ENCODE results near the gene PPP3CA. TPM values are rescaled to one million over a fixed set of nuclear protein-coding genes. Genes with fewer than 3 reads are reported as not detected.

PPP3CA gene
- total and polyA plus RNA-seq, 2 of the 13 experiments (the other 11 are each of a cell fraction or from before 2014, with no cell fraction given): 4.8 to 13.2 TPM

DNA sequence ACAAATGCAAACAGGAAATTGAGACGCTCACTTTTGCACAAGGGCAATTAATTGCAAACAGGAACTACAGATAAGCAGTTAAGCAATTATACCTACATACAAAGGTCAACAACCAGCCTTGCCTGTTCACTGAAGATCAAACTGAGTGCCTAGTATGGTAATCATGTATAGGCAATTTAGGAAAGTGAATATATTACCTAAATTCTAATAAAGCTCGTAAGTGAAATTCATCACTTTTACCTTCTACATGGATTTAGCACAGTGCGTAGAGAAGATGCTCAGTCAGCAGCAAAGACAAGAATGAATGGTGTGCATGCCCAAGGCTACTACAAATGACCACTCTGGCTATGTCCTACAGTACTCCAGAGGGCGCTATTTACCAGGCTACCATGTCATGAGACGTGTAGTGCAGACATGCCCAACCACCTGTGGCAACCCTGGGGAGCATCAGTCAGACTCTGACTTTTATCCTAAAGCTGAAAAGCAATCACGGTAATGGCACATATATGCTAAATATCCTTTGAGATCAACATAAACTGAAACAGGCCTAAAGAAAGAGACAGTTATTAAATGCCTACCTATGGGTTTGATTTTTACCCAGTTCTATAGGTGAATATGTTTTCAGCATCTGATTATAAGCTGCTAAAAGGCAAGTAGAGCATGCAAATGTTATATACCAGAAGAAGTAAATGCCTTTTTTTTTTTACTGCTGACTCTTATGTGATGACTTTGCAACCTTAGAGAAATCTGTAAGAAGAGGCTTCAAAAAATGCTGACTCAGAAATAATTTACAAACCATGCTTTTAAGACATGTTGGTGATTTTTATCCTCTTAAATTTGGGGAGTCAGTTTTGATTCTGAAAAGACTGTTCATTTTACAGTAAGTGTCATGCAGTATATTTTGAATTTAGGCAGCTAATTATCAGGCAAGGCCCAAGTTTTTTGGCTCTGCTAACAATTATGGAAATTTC, 178.0 kb downstream of the PPP3CA start (continued):
- TF ChIP-seq RFXANK (CRISPR knock-in tag; IDR thresholded peaks at IDR 0.05) (no peak), RBM39 (IDR thresholded peaks at IDR 0.05; ENCODE audit: low read depth, low read length, poor library complexity, severe bottlenecking) (no peak), ZNF460 (CRISPR knock-in tag; IDR thresholded peaks at IDR 0.05; ENCODE audit: borderline replicate concordance) (no peak), POLR2A (IDR thresholded peaks at IDR 0.05; ENCODE audit: insufficient read depth in 1 of 2, low read depth in 2 of 2, low read length in 2 of 2) (no peak)
- TF ChIP-seq, protein P1, sequence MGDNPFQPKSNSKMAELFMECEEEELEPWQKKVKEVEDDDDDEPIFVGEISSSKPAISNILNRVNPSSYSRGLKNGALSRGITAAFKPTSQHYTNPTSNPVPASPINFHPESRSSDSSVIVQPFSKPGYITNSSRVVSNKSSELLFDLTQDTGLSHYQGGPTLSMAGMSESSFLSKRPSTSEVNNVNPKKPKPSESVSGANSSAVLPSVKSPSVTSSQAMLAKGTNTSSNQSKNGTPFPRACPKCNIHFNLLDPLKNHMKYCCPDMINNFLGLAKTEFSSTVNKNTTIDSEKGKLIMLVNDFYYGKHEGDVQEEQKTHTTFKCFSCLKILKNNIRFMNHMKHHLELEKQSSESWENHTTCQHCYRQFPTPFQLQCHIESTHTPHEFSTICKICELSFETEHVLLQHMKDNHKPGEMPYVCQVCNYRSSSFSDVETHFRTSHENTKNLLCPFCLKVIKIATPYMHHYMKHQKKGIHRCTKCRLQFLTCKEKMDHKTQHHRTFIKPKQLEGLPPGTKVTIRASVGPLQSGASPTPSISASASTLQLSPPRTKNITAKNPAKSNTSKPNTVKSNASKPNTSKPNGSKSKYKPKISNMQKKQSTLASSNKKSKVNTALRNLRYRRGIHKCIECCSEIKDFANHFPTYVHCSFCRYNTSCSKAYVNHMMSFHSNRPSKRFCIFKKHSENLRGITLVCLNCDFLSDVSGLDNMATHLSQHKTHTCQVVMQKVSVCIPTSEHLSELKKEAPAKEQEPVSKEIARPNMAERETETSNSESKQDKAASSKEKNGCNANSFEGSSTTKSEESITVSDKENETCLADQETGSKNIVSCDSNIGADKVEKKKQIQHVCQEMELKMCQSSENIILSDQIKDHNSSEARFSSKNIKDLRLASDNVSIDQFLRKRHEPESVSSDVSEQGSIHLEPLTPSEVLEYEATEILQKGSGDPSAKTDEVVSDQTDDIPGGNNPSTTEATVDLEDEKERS (CRISPR knock-in tag; IDR thresholded peaks at IDR 0.05): no peak

DNA sequence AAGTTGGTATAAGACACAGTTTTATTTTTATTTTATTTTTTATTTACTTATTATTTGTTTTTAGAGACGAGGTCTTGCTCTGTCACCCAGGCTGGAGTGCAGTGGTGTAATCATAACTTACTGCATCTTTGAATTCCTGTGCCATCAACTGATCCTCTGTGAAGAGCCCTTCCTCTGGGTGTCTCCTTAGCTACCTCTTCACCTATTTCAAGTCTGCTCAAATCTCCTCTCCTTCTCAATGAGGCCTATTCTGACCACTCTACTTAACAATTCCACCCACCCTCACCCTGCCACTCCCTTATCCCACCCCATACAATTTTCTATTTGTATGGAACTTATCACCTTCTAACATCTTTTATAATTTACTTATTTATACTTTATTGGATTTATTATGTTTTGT, 183.4 kb downstream of the PPP3CA start:
- 100% methylated on average over 1 of the region's 1 CpG for WGBS (ENCODE audit: low lambda C conversion rate)
- no peaks in the 10 kb centered on the region for H4K20me1 ChIP-seq (ENCODE audit: insufficient read depth, low read length)
- no peaks in the 10 kb centered on the region for H3K27me3 ChIP-seq (ENCODE audit: control insufficient read depth in 1 of 2, insufficient read depth in 2 of 2, low read length in 2 of 2)
- intact Hi-C loops (cut with micrococcal nuclease; ENCODE audit: unreplicated experiment) (no loop called here), in situ Hi-C loops (cut with HindIII; ENCODE audit: extremely low pct_ligation_motif_present, low pct_unique_long_range_greater_than_20kb) (loop anchor here (10.0 kb wide), 1 partner anchor 571 kb away; no protein-coding TSS in a partner anchor)
- ChIA-PET CTCF (ENCODE audit: low intra/inter-chr PET ratio, low total read pairs) (no interaction called here), POLR2A (no interaction called here)
- H3K4me3 ChIP-seq (replicated peaks in 1 of 3; ENCODE audit: insufficient read depth in 1 of 3, low read depth in 2 of 3, low read length in 3 of 3): no peak overlapping the region
- H3K4me2 ChIP-seq (ENCODE audit: low read depth, low read length): no peak overlapping the region
- no peak overlapping the region for H3K9ac ChIP-seq (ENCODE audit: insufficient read depth, low read depth, low read length)
- ATAC-seq (no peak), FAIRE-seq (no peak), DNase-seq (ENCODE audit: low spot score) (no peak)
- H3K27ac ChIP-seq (ENCODE audit: extremely low read length, insufficient read depth, low read length): no peak overlapping the region
- BruUV-seq (replicated peaks): no TSS peak
- no peaks in the 10 kb centered on the region for H3K79me2 ChIP-seq (ENCODE audit: insufficient read depth, low read length)
- no peaks in the 10 kb centered on the region; a peak in 1 of 5 replicates for H3K36me3 ChIP-seq (replicated peaks in 1 of 2; ENCODE audit: control insufficient read depth in 1 of 2, insufficient read depth in 2 of 2, low read length in 2 of 2)
- no peaks in the 10 kb centered on the region for H3K9me3 ChIP-seq (ENCODE audit: low read length)
- no peak overlapping the region for H2AFZ ChIP-seq (ENCODE audit: low read length)
- peaks cover 23% of the 10 kb centered on the region for H3K4me1 ChIP-seq (ENCODE audit: insufficient read depth, low read length)
- TF ChIP-seq ZNF225 (CRISPR knock-in tag; IDR thresholded peaks at IDR 0.05) (no peak), PHF8 (CRISPR knock-in tag; IDR thresholded peaks at IDR 0.05) (no peak), ARNT2 (CRISPR knock-in tag; IDR thresholded peaks at IDR 0.05; ENCODE audit: low read depth) (no peak), RBM39 (IDR thresholded peaks at IDR 0.05; ENCODE audit: low read depth, low read length, poor library complexity, severe bottlenecking) (no peak), HNRNPUL1 (IDR thresholded peaks at IDR 0.05; ENCODE audit: low read depth, low read length) (no peak)
- TF ChIP-seq, protein P2, sequence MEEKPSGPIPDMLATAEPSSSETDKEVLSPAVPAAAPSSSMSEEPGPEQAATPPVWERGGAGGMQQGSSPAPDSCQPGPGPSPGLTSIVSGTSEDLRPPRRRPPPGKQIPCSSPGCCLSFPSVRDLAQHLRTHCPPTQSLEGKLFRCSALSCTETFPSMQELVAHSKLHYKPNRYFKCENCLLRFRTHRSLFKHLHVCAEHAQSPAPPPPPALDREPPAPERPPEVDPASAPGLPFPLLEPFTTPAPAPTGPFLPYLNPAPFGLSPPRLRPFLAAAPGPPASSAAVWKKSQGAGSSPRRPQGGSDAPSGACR (CRISPR knock-in tag; IDR thresholded peaks at IDR 0.05): no peak
- TF ChIP-seq, protein P3, sequence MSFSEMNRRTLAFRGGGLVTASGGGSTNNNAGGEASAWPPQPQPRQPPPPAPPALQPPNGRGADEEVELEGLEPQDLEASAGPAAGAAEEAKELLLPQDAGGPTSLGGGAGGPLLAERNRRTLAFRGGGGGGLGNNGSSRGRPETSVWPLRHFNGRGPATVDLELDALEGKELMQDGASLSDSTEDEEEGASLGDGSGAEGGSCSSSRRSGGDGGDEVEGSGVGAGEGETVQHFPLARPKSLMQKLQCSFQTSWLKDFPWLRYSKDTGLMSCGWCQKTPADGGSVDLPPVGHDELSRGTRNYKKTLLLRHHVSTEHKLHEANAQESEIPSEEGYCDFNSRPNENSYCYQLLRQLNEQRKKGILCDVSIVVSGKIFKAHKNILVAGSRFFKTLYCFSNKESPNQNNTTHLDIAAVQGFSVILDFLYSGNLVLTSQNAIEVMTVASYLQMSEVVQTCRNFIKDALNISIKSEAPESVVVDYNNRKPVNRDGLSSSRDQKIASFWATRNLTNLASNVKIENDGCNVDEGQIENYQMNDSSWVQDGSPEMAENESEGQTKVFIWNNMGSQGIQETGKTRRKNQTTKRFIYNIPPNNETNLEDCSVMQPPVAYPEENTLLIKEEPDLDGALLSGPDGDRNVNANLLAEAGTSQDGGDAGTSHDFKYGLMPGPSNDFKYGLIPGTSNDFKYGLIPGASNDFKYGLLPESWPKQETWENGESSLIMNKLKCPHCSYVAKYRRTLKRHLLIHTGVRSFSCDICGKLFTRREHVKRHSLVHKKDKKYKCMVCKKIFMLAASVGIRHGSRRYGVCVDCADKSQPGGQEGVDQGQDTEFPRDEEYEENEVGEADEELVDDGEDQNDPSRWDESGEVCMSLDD (CRISPR knock-in tag; IDR thresholded peaks at IDR 0.05; ENCODE audit: borderline replicate concordance): no peak
- TF ChIP-seq, protein P4, sequence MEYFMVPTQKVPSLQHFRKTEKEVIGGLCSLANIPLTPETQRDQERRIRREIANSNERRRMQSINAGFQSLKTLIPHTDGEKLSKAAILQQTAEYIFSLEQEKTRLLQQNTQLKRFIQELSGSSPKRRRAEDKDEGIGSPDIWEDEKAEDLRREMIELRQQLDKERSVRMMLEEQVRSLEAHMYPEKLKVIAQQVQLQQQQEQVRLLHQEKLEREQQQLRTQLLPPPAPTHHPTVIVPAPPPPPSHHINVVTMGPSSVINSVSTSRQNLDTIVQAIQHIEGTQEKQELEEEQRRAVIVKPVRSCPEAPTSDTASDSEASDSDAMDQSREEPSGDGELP (IDR thresholded peaks at IDR 0.05; ENCODE audit: borderline replicate concordance, low read depth): no peak
